Inflammatory macrophage treated with lipopolysaccharide for 4 hours (primary cell): Measurements from ENCODE around the gene RHEBL1.

Source experiments
- DNase-seq: peaks from one replicate; pipeline ENCODE4 v3.0.0-alpha.2; 2020

Gene RHEBL1

DNA sequence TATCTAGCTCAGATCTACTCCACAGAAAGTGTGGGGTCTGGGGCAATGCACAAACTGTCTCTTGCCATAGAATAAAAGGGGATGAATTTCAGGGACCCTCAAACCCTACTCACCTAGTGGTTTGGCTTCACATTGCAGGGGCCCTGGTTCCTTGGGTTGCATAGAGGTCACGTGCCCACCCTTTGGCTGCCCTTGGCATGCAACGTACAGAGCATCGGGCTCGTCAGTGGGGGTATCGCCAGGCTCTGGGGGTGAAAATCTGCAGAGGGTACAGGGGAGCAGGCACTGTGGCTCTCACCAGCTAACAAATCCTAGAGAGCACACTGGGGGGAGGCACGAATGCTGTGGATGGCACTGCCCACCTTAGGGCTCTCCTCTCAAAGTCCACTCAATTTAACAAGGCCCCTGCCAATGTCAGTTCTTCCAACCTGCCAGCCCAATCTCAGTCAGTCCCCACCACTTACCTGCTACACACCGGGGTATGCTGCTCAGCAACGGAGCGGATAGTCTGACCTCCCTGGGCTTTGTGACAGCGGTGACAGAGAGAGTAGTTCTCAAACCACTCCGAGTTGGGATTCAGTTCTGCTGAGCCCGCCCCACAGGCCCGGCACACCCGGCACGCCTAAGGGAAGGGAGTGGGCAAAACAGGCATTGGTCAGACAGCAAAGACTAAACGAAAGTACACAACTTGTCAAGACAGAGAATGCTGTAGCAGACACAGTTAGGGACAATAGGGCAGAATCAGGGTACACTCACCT is 17.1 kb downstream of the RHEBL1 start:
- no peak for DNase-seq

DNA sequence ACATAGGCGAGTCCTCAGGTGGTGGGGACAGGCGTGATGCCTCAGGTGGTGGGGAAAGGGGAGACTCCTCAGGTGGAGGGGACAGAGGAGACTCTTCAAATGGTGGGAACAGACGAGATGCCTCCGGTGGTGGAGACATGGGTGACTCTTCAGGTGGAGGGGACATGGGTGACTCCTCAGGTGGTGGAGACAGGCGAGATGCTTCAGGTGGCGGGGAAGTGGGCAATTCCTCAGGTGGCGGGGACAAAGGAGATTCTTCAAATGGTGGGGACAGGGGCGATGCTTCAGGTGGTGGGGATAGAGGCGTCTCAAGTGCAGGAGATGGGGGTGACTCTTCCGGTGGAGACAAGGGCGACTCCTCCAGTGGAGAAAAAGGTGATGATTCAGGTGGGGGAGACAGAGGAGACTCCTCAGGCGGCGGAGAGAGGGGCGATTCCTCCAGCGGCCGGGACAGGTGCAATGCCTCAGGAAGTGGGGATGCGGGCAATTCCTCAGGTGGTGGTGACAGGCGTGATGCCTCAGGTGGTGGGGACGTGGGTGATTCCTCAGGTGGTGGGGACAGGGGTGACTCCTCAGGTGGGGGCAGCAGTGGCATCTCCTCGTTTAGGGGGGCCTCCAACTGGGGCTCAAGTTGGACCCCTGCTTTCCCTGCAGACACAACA is 17.9 kb downstream of the RHEBL1 start:
- no peak for DNase-seq

DNA sequence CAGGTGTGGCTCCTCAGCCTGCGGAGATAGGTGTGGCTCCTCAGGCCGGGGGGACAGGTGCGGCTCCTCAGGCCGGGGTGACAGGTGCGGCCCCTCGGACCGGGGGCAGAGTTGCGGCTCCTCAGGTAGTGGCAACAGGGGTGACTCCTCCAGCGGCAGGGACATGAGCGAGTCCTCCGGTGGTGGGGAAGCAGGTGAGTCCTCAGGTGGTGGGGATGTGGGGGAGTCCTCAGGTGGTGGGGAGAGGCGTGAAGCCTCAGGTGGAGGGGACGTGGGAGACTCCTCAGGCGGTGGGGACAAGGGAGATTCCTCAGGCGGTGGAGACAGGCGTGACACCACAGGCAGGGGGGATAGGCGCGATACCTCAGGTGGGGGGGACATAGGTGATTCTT is 18.4 kb downstream of the RHEBL1 start:
- no peak for DNase-seq

DNA sequence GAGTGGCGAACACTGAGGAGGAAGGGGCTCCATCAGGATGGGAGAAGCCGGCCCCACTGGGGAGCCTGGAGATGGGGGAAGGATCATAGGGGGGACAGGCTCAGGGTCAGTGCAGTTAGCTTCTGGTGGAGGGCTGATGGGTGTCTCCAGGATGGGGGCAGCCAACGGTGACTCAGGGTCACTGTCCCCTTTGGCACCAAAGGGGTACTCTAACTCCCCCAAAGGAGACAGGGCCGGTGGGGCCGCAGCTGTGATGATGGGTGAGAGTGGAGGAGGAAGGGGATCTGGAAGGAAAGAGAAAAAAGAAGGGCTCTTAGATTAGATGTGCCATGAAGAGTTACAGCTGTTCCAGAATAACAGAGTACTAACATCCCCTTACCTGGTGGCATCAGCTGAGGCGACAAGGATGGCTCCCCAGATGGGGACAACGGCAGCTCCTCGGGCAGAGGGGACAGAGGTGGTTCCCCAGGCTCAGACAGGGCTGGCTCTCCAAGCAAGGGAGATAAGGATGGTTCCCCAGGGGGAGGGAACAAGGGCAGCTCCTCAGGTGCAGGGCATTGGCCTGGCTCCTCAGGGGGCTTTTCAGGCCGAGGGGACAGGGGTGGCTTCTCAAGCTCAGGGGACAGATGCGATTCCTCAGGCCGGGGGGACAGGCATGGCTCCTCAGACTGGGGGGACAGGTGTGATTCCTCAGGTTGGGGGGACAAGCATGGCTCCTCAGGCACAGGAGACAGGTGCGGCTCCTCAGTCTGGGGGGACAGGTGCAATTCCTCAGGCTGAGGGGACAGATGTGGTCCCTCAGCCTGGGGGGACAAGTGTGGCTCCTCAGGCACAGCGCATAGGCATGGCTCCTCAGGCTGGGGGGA is 19.0 kb downstream of the RHEBL1 start:
- no peak for DNase-seq

DNA sequence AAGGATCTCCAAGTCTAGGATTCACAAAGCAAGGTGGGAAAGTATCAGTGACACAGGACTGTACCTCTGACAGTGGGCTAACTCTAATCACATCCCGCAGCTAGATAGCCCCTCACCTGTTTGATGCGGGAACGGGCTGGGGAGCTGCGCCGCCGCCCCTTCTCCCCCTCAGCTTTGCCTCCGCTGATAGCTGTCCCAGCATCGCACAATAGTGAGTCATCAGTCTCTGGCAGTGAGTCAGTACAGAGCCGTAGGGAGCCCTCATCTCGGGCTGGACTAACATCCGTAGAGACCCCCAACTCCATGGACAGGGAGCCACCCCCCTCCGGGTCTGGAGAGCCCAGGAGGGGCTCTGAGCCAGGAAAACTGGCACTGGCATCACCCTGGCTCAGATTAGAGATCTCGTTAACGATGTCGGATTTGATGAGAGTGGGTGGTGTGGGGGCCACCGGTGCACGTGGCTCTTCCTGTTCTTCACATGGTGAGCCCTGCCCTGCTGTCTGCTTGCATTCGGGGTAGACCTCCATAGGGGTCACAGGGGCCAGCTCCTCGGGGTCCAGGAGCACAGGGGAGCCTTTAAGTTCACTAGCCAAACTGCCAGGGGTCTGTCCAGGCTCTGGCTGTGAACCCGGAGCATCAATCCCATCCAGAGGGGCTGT is 20.1 kb downstream of the RHEBL1 start:
- DNase-seq: no peak

DNA sequence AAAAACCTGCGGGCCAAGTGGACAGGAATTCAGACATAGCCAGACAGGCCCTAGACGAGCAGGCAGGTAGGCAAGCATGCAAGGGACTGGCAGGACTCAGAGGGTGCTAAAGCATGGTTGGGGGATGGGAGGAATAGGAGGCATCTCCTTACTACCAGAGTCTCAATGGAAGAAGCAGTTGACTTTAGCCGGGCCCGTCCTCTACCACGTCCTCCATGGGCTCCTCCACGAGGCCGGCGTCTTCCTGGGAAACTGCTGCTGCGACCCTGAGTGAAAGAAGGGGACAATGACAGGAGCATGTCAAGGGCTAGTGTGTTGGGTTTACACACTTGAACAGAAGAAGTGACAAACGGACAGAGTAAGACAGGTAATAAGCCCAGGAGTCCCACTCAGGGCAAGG is 20.8 kb downstream of the RHEBL1 start:
- no peak for DNase-seq

DNA sequence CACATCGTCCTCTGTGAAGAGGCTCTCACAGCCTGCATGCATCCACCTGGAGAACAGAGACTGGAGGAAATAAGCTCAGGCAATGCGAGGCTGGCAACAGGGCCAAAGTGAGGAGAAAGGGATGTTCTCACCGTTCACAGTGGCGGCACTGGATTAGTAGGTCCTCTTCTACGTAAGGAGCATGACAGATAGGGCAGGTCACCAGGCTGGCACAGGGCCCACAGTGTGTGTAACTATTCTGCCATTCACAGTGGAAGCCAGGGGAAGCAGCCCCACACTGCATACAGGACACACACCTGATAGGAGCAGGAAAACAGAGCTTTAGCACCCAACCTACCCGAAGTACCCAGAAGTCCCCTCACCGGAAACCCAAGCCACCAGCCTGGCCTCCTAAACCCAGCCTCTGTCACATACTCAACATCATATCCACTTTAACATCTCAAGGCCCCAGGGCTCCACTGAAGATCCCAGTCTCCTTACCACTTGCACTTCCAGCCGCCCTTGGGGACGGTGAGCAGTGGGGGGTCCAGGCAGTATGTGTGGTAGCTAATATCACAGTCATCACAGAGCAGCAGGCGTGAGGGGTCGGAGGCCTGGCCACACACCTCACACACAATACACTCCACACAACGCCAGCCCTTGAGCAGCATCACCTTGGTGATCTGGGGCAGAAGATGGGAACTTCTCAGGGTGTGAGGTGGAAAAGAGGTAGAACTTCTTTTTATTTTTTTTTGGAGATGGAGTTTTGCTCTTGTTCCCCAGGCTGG is 23.5 kb downstream of the RHEBL1 start:
- DNase-seq: no peak

DNA sequence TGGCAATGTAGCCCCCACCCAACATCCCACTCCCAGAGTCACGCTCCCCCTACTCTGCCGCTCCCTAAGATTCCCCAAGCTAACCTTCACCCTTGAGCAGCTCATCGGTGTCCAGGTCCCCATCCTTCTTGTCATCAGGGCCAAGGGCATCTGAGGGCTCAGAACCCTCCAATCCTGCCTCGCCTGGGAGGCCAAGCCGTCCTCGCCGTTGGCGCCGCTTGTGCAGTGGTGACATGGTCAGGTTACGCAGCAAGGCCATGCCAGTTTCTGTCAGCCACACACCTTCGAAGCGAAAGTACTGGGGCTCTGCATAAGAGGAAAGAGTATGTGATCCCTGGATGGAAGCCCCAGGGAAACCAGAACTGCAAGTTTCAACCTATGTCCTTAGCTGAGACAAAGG is 25.1 kb downstream of the RHEBL1 start:
- no peak for DNase-seq

DNA sequence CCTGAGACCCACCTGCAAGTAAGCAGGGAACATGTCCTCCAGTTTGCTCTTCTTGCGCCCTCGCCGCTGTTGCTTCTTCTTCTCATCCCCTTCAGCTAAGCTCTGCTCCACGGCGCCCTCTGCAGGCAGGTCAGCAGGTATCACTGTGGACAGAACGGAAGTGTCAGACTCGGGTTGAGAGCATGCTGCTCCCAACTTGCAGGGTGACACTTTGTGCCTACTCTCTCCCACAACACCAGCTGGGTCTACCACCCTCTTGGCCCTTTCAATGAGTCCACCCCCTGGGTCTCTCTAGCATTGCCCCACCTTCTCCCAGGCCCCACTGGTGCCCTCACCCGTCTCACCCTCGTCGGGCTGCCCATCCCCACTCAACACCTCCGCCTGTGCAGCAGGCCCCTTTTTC is 25.9 kb downstream of the RHEBL1 start:
- peak; percentile 71 for DNase-seq

DNA sequence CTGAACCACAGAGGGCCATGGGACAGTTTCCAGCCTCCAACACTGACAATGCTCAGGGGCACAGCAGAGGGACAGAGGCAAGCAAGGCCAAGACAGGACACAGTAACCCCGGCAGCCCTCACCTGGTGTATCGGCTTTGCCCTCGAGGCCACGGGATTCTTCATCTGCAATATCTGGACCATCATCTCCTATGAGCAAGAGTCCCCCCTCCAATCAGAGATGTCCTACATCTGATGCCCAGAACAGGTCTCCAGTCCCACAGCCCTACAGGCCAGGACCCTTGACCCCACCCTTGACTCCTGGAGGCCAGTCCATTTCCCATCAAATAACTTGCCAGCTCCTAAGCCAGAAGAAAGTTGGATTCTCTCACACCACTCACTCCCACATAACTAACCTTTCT is 26.5 kb downstream of the RHEBL1 start:
- no peak for DNase-seq

DNA sequence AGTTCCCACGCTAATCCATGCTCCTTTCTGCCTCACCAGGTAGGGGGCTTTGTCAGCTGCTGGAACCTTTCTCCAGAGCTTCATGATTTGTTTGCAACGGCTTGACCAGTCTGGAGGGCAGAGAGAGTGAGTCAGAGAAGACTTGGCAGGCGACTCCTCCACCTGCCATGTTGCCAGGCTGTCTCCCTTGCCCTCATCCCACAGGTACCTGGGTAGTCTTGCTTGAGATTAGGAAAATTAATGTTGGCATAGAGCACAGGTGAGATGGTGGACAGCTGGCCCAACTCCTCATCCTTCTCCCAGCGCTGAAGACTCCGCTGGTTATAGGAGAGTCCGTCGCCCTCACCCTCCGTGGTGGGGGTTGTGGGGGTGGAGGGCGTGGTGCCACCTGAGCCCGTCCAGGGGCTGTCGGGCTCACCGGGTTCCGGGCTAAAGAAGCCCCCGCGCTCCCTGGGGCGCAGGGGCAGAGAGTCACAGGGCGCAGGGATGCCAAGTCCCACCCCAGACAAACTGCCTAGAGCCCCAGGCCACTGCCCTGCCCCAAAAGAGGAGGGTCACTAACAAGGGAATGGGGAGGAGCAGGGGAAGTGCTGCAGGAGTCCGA is 27.8 kb downstream of the RHEBL1 start:
- DNase-seq: no peak

DNA sequence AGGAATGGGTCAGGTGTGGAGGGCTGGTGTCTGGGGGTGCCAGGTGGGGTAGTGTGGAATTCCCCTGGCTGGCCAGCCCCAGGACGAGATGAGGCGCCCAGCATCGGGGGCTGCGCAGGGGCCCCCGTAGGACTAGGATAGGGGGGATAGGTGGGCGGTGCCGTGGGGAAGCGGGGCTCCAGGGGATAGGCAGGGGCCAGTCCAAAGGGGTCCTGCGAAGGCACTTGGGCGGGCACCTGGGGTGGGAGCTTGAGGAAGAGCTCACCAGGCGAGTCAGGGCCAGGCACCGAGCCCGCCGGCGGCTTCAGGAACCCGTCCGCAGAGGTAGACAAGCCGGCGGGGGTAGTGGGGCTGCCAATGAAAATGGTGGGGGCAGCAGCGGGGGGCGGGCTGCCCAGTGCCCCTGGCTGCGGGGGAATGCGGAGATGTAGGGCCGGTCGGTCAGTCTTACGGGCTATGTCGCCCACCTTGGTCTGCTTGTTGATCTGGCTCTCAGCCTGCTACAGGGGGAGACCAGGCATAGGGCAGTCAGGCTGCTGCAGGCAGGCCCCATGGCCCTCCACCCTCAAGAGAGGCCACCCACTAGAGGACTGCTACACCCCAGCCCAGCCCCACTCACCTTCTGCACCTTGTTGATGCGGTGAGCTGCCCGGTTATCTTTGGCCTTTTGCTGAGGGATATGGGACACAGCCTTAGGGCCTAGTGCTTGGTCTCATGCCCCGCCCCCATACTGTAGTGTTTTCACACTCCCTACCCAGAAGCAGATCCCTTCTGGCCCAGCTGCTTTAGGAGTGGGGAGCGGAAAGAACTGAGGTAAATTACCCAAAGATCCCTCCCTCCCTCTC is 28.5 kb downstream of the RHEBL1 start:
- no peak for DNase-seq

DNA sequence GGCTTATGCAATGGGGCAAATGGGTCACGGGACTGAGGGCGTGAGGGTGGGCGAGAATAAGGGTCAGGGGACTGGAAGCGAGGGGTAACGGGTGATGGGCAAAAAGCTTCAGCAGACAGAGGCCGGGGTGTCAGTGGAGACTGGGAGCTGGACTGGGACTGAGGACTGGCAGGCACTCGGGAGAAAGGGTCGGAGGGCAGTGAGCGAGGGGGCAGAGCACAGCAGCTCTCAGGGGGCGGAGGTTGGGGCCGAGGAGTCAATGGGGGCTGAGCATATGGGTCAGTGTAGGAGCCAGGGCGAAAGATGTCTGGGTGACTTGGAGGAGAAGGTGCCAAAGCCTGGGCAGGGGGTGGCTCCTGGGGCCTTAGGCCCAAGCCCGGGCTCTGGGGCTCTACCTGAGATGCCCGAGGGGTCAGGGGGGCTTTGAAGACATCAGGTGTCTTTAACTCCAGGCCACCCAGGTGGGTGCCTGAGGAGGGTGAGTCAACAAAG is 29.4 kb downstream of the RHEBL1 start:
- no peak for DNase-seq

DNA sequence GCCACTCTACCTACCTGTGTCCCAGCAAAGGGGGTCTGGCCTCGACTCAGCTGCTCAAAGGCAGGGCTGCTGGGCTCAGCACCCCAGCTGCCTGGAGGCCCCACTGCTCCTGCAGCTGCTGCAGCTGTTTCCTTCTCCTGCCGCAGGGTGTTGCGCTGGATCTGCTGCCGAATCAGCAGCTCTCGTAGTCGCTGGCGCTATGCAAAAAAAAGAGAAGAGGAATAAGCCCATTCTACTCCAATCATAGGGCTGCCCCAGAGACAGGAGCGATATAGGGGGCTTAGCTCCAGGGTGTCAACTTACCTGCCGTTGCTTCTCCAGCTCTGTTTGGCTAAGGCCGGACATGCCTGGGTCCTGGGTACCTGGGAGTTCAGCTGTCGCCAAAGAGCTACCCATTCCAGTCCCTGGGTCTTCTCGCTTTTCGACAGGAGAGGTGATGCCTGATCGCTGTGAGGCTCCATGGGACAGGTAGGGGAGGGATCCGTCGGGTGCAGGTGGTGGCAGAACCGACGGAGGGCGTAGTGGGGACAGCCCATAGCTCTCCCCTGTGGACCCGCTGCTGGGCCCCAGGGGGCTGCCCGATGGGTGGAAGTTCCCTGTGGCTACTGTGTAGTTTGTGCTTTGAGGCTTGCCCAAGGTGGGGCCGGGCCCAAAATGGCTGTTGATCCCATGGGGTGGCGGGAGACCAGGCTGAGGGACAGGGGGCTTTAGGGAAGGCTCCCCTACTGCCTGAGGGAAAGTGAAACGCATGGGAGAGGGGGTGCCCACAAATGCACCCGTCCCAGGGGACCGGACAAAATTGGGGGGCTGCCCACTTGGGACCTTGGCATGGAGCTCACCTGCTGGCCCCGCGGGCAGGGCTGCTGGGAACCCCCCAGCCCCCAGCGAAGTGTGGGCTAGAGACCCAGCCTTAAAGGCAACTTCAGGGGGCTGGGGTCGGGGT is 30.1 kb downstream of the RHEBL1 start:
- no peak for DNase-seq

DNA sequence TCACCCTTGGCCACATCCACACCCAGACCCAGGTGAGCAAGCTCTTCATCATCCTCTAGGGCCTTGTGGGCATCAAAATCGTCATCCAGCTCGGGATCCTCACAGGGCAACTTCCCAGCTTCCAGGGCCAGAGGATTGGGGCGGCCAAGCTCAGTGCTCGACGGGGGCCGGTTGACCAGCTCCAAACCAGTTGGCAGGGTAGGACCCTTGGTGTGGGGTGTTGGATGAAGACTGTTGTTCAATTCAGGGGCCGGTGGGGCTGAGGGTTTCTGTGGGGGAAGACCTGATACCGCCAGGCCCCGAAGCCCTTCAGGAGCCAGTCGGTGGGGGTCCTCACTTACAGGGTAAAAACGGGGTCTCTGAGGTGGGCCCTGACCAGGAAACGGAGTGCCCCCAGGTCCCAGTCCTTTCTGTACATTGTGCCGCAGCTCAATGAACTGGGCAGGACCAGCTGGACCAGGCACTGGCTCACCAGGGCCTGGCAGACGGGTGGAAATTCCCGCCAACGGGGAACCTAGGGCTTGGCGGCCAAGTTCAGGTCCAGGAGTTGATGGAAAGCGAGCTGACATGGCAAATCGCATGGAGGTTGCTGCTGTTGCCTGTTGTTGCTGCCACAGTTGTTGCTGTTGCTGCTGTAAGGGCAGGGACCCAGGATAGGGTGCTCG is 31.4 kb downstream of the RHEBL1 start:
- DNase-seq: no peak

DNA sequence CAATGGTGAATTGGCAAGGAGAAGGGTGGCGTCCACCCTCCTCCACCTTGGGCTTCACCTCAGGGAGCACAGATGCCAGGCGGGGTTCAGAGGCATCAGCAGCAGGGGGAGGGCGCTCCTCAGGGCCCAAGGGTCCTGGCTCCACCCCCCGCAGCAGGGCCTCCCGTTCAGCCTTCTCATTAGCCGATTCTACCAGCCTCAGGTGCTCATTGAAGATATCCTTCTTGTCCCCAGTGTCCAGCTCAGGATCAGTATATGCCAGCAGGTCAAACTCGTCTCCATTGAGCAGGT is 31.9 kb downstream of the RHEBL1 start:
- DNase-seq: no peak

DNA sequence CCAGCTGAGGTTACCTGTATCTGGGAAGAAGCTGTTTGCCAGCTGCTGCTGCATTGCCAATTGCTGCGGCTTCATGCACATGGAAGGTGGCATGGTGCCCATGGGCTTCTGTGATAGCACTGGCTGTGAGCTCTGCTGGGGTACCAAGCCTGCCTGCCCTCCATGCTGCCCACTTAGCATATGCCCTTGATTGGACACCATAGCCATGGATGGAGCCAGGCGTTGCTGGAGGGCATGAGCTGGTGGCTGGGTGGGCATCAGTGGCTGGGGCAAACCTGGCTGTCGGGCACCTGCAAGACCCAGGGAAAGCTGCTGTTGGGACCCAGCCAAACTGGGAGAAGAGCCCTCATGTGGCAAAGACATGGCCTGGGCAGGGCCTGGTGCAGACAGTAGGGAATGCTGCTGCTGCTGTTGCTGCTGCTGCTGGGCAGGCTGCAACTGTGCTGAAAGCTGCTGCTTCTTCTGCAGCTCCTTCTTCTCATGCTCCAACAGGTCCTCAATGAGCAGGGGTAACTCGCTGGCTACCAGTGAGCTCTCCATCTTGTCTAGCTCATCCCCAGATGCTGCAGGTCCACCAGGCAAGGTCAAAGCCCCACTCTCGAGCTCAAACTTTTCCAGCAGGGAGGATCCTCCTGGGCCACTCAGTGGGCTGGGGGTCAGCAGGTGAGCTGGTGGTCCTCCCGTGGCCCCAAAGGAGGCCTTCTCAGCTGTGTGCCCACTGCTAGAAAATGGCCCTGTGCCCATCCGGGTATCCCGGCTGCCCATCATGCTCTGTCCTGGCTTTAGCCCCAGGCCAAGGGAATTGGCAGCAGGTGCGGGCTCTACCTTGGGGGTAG is 32.5 kb downstream of the RHEBL1 start:
- no peak for DNase-seq

DNA sequence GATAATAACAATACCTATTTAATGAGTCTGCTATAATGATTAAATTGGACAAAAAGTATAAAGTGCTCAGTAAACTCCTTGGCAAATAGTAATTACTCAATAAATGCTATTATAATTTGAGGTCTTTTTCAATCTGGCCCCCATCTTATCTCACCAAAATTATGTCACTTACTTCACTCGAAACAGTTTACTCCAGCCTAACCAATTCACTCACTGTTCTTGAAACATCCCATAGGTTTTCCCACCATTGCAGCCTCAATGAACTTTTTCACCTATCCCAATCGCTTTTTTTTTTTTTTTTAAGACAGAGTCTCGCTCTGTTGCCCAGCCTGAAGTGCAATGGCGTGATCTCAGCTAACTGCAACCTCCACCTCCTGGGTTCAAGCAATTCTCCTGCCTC is 33.8 kb downstream of the RHEBL1 start:
- DNase-seq: no peak

DNA sequence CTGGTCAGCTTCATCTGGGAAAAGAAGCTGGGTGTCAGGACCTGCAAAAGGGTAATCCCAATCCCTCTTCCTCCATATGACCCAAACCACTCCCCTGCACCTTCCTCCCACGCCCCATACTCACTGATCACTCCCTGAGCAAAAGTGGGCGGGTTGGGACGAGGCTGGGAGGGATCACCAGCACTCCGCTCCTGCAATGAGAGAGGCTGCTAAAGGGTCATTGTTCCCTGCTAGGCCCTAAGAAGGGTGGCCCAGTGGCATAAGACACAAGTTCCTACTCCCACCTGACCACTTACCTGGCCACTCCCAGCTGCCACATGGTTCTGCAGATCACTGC is 35.5 kb downstream of the RHEBL1 start:
- no peak for DNase-seq
